Activated T-cell treated with anti-CD3 and anti-CD28 coated beads, Interleukin-2, amount 50 U/mL, for 24 hours (primary cell): ENCODE data around the gene ANKFN1.

Experiments
- DNase-seq: peaks from one replicate; pipeline ENCODE4 v3.0.0-alpha.2; 2020
- H3K27ac Mint-ChIP-seq: 2 replicates; pipeline ENCODE4 v1.8.0; 2020; ENCODE audit warnings: mild to moderate bottlenecking, mixed read lengths
- H3K27me3 Mint-ChIP-seq: 2 replicates; pipeline ENCODE4 v1.8.0; 2020; ENCODE audit warnings: mixed read lengths
- H3K36me3 Mint-ChIP-seq: 2 replicates; pipeline ENCODE4 v1.8.0; 2020; ENCODE audit warnings: low read depth, mixed read lengths
- H3K4me1 Mint-ChIP-seq: 2 replicates; pipeline ENCODE4 v1.8.0; 2020; ENCODE audit warnings: low read depth, mixed read lengths
- H3K4me3 Mint-ChIP-seq: 2 replicates; pipeline ENCODE4 v1.8.0; 2020; ENCODE audit warnings: mild to moderate bottlenecking, moderate library complexity, mixed read lengths
- H3K9me3 Mint-ChIP-seq: 2 replicates; pipeline ENCODE4 v1.8.0; 2020; ENCODE audit warnings: mixed read lengths

ANKFN1 gene

GRCh38 chr17:56510554-56511342, 357.5 kb downstream of the ANKFN1 start:
- Mint-ChIP-seq H3K27ac (no peak overlapping the region), H3K27me3 (no peaks in the 10 kb centered on the region), H3K4me1 (no peaks in the 10 kb centered on the region), H3K4me3 (no peak overlapping the region), H3K9me3 (no peaks in the 10 kb centered on the region), H3K36me3 (no peaks in the 10 kb centered on the region)
- no peak for DNase-seq

- Mint-ChIP-seq H3K4me3 (no peak overlapping the region), H3K27ac (no peak overlapping the region), H3K27me3 (peaks cover 14% of the 10 kb centered on the region), H3K4me1 (no peaks in the 10 kb centered on the region), H3K36me3 (no peaks in the 10 kb centered on the region), H3K9me3 (no peaks in the 10 kb centered on the region)
- DNase-seq: no peak
These were observed 361.0 kb downstream of the ANKFN1 start for GRCh38 chr17:56514264-56514663.

- no peak overlapping the region for H3K4me3 Mint-ChIP-seq
- no peaks in the 10 kb centered on the region for H3K9me3 Mint-ChIP-seq
- no peak overlapping the region for H3K27ac Mint-ChIP-seq
- H3K27me3 Mint-ChIP-seq: peaks cover 20% of the 10 kb centered on the region
- H3K4me1 Mint-ChIP-seq: no peaks in the 10 kb centered on the region
- H3K36me3 Mint-ChIP-seq: no peaks in the 10 kb centered on the region
- DNase-seq: no peak
These were observed 361.6 kb downstream of the ANKFN1 start for GRCh38 chr17:56514899-56515298.

- no peaks in the 10 kb centered on the region for H3K4me1 Mint-ChIP-seq
- peaks cover 28% of the 10 kb centered on the region for H3K27me3 Mint-ChIP-seq
- H3K4me3 Mint-ChIP-seq: no peak overlapping the region
- no peaks in the 10 kb centered on the region for H3K9me3 Mint-ChIP-seq
- no peaks in the 10 kb centered on the region for H3K36me3 Mint-ChIP-seq
- no peak for DNase-seq
- no peak overlapping the region for H3K27ac Mint-ChIP-seq
These were observed 368.3 kb downstream of the ANKFN1 start for GRCh38 chr17:56521414-56522141.

GRCh38 chr17:56523042-56523441, 369.8 kb downstream of the ANKFN1 start:
- no peak overlapping the region for H3K4me3 Mint-ChIP-seq
- no peaks in the 10 kb centered on the region for H3K4me1 Mint-ChIP-seq
- no peaks in the 10 kb centered on the region for H3K36me3 Mint-ChIP-seq
- H3K27ac Mint-ChIP-seq: no peak overlapping the region
- no peaks in the 10 kb centered on the region for H3K9me3 Mint-ChIP-seq
- DNase-seq: no peak
- H3K27me3 Mint-ChIP-seq: peaks cover 26% of the 10 kb centered on the region

- Mint-ChIP-seq H3K4me1 (no peaks in the 10 kb centered on the region), H3K36me3 (no peaks in the 10 kb centered on the region), H3K27me3 (peaks cover 5% of the 10 kb centered on the region), H3K4me3 (no peak overlapping the region), H3K27ac (no peak overlapping the region), H3K9me3 (no peaks in the 10 kb centered on the region)
- no peak for DNase-seq
These were observed 375.4 kb downstream of the ANKFN1 start for GRCh38 chr17:56528696-56529095.

GRCh38 chr17:56532926-56533325, 379.7 kb downstream of the ANKFN1 start:
- H3K4me1 Mint-ChIP-seq: no peaks in the 10 kb centered on the region
- no peak overlapping the region for H3K4me3 Mint-ChIP-seq
- no peaks in the 10 kb centered on the region for H3K36me3 Mint-ChIP-seq
- H3K27ac Mint-ChIP-seq: no peak overlapping the region
- peaks cover 12% of the 10 kb centered on the region for H3K27me3 Mint-ChIP-seq
- no peak for DNase-seq
- H3K9me3 Mint-ChIP-seq: no peaks in the 10 kb centered on the region

GRCh38 chr17:56536766-56537165, 383.5 kb downstream of the ANKFN1 start:
- Mint-ChIP-seq H3K27ac (no peak overlapping the region), H3K27me3 (peaks cover 23% of the 10 kb centered on the region), H3K4me3 (no peak overlapping the region), H3K9me3 (no peaks in the 10 kb centered on the region), H3K36me3 (no peaks in the 10 kb centered on the region), H3K4me1 (no peaks in the 10 kb centered on the region)
- DNase-seq: no peak

- Mint-ChIP-seq H3K9me3 (no peaks in the 10 kb centered on the region), H3K27ac (no peak overlapping the region), H3K4me3 (no peak overlapping the region), H3K36me3 (no peaks in the 10 kb centered on the region), H3K27me3 (peaks cover 38% of the 10 kb centered on the region), H3K4me1 (no peaks in the 10 kb centered on the region)
- DNase-seq: no peak
These were observed 387.6 kb downstream of the ANKFN1 start for GRCh38 chr17:56540836-56541235.

GRCh38 chr17:56543280-56543679, 390.0 kb downstream of the ANKFN1 start:
- peaks cover 41% of the 10 kb centered on the region for H3K27me3 Mint-ChIP-seq
- H3K4me3 Mint-ChIP-seq: no peak overlapping the region
- no peaks in the 10 kb centered on the region for H3K4me1 Mint-ChIP-seq
- H3K9me3 Mint-ChIP-seq: no peaks in the 10 kb centered on the region
- DNase-seq: no peak
- H3K27ac Mint-ChIP-seq: no peak overlapping the region
- H3K36me3 Mint-ChIP-seq: no peaks in the 10 kb centered on the region

- no peak for DNase-seq
- H3K4me1 Mint-ChIP-seq: no peaks in the 10 kb centered on the region
- no peaks in the 10 kb centered on the region for H3K36me3 Mint-ChIP-seq
- no peak overlapping the region for H3K27ac Mint-ChIP-seq
- H3K4me3 Mint-ChIP-seq: no peak overlapping the region
- no peaks in the 10 kb centered on the region for H3K9me3 Mint-ChIP-seq
- H3K27me3 Mint-ChIP-seq: peaks cover 39% of the 10 kb centered on the region
These were observed 391.8 kb downstream of the ANKFN1 start for GRCh38 chr17:56545106-56545505.

- no peaks in the 10 kb centered on the region for H3K9me3 Mint-ChIP-seq
- DNase-seq: no peak
- H3K27ac Mint-ChIP-seq: no peak overlapping the region
- no peak overlapping the region for H3K4me3 Mint-ChIP-seq
- peaks cover 39% of the 10 kb centered on the region for H3K27me3 Mint-ChIP-seq
- no peaks in the 10 kb centered on the region for H3K36me3 Mint-ChIP-seq
- no peaks in the 10 kb centered on the region for H3K4me1 Mint-ChIP-seq
These were observed 392.7 kb downstream of the ANKFN1 start for GRCh38 chr17:56545930-56546329.

- no peak for DNase-seq
- no peak overlapping the region for H3K4me3 Mint-ChIP-seq
- H3K27ac Mint-ChIP-seq: no peak overlapping the region
- H3K9me3 Mint-ChIP-seq: peaks cover 4% of the 10 kb centered on the region
- peaks cover 39% of the 10 kb centered on the region for H3K27me3 Mint-ChIP-seq
- no peaks in the 10 kb centered on the region for H3K36me3 Mint-ChIP-seq
- no peaks in the 10 kb centered on the region for H3K4me1 Mint-ChIP-seq
These were observed 395.4 kb downstream of the ANKFN1 start for GRCh38 chr17:56548661-56549060.

- peaks cover 4% of the 10 kb centered on the region for H3K9me3 Mint-ChIP-seq
- peaks cover 34% of the 10 kb centered on the region for H3K27me3 Mint-ChIP-seq
- H3K36me3 Mint-ChIP-seq: no peaks in the 10 kb centered on the region
- H3K4me1 Mint-ChIP-seq: no peaks in the 10 kb centered on the region
- DNase-seq: no peak
- H3K4me3 Mint-ChIP-seq: no peak overlapping the region
- no peak overlapping the region for H3K27ac Mint-ChIP-seq
These were observed 396.2 kb downstream of the ANKFN1 start for GRCh38 chr17:56549501-56549900.

- no peaks in the 10 kb centered on the region for H3K36me3 Mint-ChIP-seq
- no peaks in the 10 kb centered on the region for H3K9me3 Mint-ChIP-seq
- H3K27me3 Mint-ChIP-seq: peaks cover 15% of the 10 kb centered on the region
- no peak overlapping the region for H3K4me3 Mint-ChIP-seq
- H3K4me1 Mint-ChIP-seq: no peaks in the 10 kb centered on the region
- no peak overlapping the region for H3K27ac Mint-ChIP-seq
- no peak for DNase-seq
These were observed 404.4 kb downstream of the ANKFN1 start for GRCh38 chr17:56557682-56558081.
